Measurements from ENCODE around the gene TECPR1. TPM values are rescaled to one million over a fixed set of nuclear protein-coding genes. Genes with fewer than 3 reads are reported as not detected.

TECPR1 gene
- total RNA-seq, 1 donor from 2014 or later = 20.9 TPM

- intact Hi-C loops (cut with DNase I) = no loop called here
- ATAC-seq (no peak), DNase-seq (ENCODE audit: missing footprints) (no peak)
Observed at GRCh38 chr7:98187138-98187502, 64.9 kb downstream of the TECPR1 start.

GRCh38 chr7:98186452-98187137 is 65.4 kb downstream of the TECPR1 start:
- ATAC-seq (no peak), DNase-seq (ENCODE audit: missing footprints) (no peak)
- intact Hi-C loops (cut with DNase I) = no loop called here

GRCh38 chr7:98185101-98185500 is 66.9 kb downstream of the TECPR1 start:
- DNase-seq (ENCODE audit: missing footprints) (no peak), ATAC-seq (no peak)
- intact Hi-C loops (cut with DNase I) = no loop called here

- ATAC-seq (no peak), DNase-seq (ENCODE audit: missing footprints) (no peak)
- intact Hi-C loops (cut with DNase I) = no loop called here
Observed at GRCh38 chr7:98180751-98181150, 71.3 kb downstream of the TECPR1 start.

- ATAC-seq = peak; percentile 37
- no peak for DNase-seq (ENCODE audit: missing footprints)
- intact Hi-C loops (cut with DNase I) = no loop called here
Observed at GRCh38 chr7:98178762-98179490, 73.1 kb downstream of the TECPR1 start.

GRCh38 chr7:98178321-98178720 is 73.7 kb downstream of the TECPR1 start:
- intact Hi-C loops (cut with DNase I) = no loop called here
- ATAC-seq = peak; percentile 90

GRCh38 chr7:98177553-98177952 is 74.5 kb downstream of the TECPR1 start:
- ATAC-seq (peak; percentile 41), DNase-seq (ENCODE audit: missing footprints) (no peak)
- intact Hi-C loops (cut with DNase I) = no loop called here

More at GRCh38 chr7:98178321-98178720, 73.7 kb downstream of the TECPR1 start:
- DNase-seq (ENCODE audit: missing footprints) = peak; percentile 84

GRCh38 chr7:98175260-98175940 is 76.6 kb downstream of the TECPR1 start:
- intact Hi-C loops (cut with DNase I) = no loop called here
- ATAC-seq = no peak
- no peak for DNase-seq (ENCODE audit: missing footprints)

- ATAC-seq = peak; percentile 49
- intact Hi-C loops (cut with DNase I) = no loop called here
Observed at GRCh38 chr7:98174334-98175259, 77.4 kb downstream of the TECPR1 start.

GRCh38 chr7:98171449-98171848 is 80.6 kb downstream of the TECPR1 start:
- no peak for DNase-seq (ENCODE audit: missing footprints)
- intact Hi-C loops (cut with DNase I) = no loop called here
- no peak for ATAC-seq

More at GRCh38 chr7:98174334-98175259, 77.4 kb downstream of the TECPR1 start:
- peak; percentile 78 for DNase-seq (ENCODE audit: missing footprints)

GRCh38 chr7:98170966-98171365 is 81.1 kb downstream of the TECPR1 start:
- intact Hi-C loops (cut with DNase I) = no loop called here
- DNase-seq (ENCODE audit: missing footprints) (no peak), ATAC-seq (no peak)

GRCh38 chr7:98168904-98169621 is 83.0 kb downstream of the TECPR1 start:
- ATAC-seq (no peak), DNase-seq (ENCODE audit: missing footprints) (peak; percentile 68)
- intact Hi-C loops (cut with DNase I) = loop anchor here (1.0 kb wide), 2 partner anchors 63 to 147 kb away; partner anchors contain the start of gene LMTK2

GRCh38 chr7:98168181-98168903 is 83.7 kb downstream of the TECPR1 start:
- peak; percentile 60 for ATAC-seq
- intact Hi-C loops (cut with DNase I) = loop anchor here (1.0 kb wide), 1 partner anchor 62 kb away; the partner anchor contains the start of gene LMTK2
- no peak for DNase-seq (ENCODE audit: missing footprints)

GRCh38 chr7:98167653-98168052 is 84.4 kb downstream of the TECPR1 start:
- DNase-seq (ENCODE audit: missing footprints) (peak; percentile 61), ATAC-seq (no peak)

GRCh38 chr7:98166668-98166970 is 85.4 kb downstream of the TECPR1 start:
- intact Hi-C loops (cut with DNase I) = no loop called here
- ATAC-seq (no peak), DNase-seq (ENCODE audit: missing footprints) (no peak)

More at GRCh38 chr7:98167653-98168052, 84.4 kb downstream of the TECPR1 start:
- intact Hi-C loops (cut with DNase I) = loop anchor here (1.0 kb wide), 1 partner anchor 61 kb away; the partner anchor contains the start of gene LMTK2

GRCh38 chr7:98165827-98166667 is 86.0 kb downstream of the TECPR1 start:
- intact Hi-C loops (cut with DNase I) = no loop called here
- peak; percentile 54 for ATAC-seq
- DNase-seq (ENCODE audit: missing footprints) = peak; percentile 61
